Amniotic epithelial cell (primary cell): ENCODE data around the gene KIF5A.
A peak's percentile ranks its signal among the peaks of the same experiment; 100 is the strongest.

Experiments
- DNase-seq: peaks from one replicate; pipeline ENCODE4 v3.0.0-alpha.2; 2010; ENCODE audit warnings: low read depth

The KIF5A gene

GRCh38 chr12:57632073-57632957 lies 82.5 kb downstream of the KIF5A start:
- DNase-seq: no peak

GRCh38 chr12:57632958-57633840 lies 83.4 kb downstream of the KIF5A start, which contains the start of gene B4GALNT1:
Gene B4GALNT1, minus strand, starts transcription at chr12:57633201. Its CDS starts 1,069 bp downstream, at chr12:57632132.
- DNase-seq: peak; percentile 28
